ENCODE data around the gene CORO2A.

Gene CORO2A

GRCh38 chr9:98218562-98219363 lies 26.3 kb upstream of the CORO2A start:
- H3K36me3 ChIP-seq (ENCODE audit: control insufficient read depth, insufficient read depth, low read length, severe bottlenecking): peaks cover 20% of the 10 kb centered on the region
- H3K9ac ChIP-seq (ENCODE audit: low read length): no peak overlapping the region
- H3K9me3 ChIP-seq (ENCODE audit: control insufficient read depth, low read length): no peaks in the 10 kb centered on the region
- H3K4me1 ChIP-seq (ENCODE audit: control insufficient read depth, insufficient read depth, low read length): peaks cover 19% of the 10 kb centered on the region
- no peaks in the 10 kb centered on the region for H3K27me3 ChIP-seq (replicated peaks; ENCODE audit: control insufficient read depth, insufficient read depth, low read length)
- H3K4me3 ChIP-seq (ENCODE audit: low read length): no peak overlapping the region
- peak; percentile 44 for DNase-seq (ENCODE audit: low read depth)

- Histone ChIP-seq H3K27me3 (replicated peaks; ENCODE audit: control insufficient read depth, insufficient read depth, low read length) (no peaks in the 10 kb centered on the region), H3K36me3 (ENCODE audit: control insufficient read depth, insufficient read depth, low read length, severe bottlenecking) (peaks cover 25% of the 10 kb centered on the region), H3K9me3 (ENCODE audit: control insufficient read depth, low read length) (no peaks in the 10 kb centered on the region), H3K4me3 (ENCODE audit: low read length) (no peak overlapping the region), H3K9ac (ENCODE audit: low read length) (no peak overlapping the region), H3K4me1 (ENCODE audit: control insufficient read depth, insufficient read depth, low read length) (peaks cover 5% of the 10 kb centered on the region)
- no peak for DNase-seq (ENCODE audit: low read depth)
Observed at GRCh38 chr9:98217255-98217654, 24.8 kb upstream of the CORO2A start.

DNA sequence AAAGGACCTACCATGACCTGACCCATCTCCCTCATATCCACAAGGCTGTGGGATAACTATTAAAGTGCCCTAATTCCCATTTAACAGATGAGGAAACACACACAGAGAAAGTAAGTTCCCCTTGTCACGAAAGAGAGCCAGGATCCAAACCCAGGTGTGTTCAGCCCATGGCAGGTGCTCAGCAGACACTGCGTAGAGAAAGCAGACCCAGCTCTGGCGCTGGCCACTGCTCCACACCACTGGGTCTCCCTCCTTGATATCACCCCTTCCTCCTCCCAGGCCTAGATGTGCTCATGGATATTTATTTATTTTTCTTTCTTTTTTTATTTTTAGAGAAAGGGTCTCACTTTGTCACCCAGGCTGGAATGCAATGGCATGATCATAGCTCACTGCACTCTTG lies 24.0 kb upstream of the CORO2A start:
- Histone ChIP-seq H3K4me3 (ENCODE audit: low read length) (no peak overlapping the region), H3K36me3 (ENCODE audit: control insufficient read depth, insufficient read depth, low read length, severe bottlenecking) (peaks cover 25% of the 10 kb centered on the region), H3K9me3 (ENCODE audit: control insufficient read depth, low read length) (no peaks in the 10 kb centered on the region), H3K27me3 (replicated peaks; ENCODE audit: control insufficient read depth, insufficient read depth, low read length) (no peaks in the 10 kb centered on the region), H3K9ac (ENCODE audit: low read length) (no peak overlapping the region), H3K4me1 (ENCODE audit: control insufficient read depth, insufficient read depth, low read length) (no peaks in the 10 kb centered on the region)
- DNase-seq (ENCODE audit: low read depth): no peak

DNA sequence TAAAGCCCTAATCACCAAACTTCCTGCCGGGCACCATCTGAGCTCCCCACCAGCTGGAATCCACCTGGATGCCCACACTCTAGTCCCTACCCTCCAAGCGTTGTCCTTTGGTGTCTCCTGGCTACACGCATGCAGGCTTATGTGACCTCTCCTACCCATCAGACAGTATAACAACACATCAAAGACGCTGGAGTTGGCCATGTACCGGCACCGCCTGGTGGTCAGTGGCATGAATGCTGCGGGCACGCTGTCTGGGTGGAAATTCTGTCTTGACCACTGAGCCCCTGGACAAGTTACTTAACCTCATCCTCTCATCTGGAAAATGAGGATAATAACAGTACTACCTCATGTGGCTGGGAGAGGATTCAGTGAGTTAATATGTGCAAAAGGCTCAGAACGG lies 23.4 kb upstream of the CORO2A start:
- no peak overlapping the region for H3K9ac ChIP-seq (ENCODE audit: low read length)
- no peaks in the 10 kb centered on the region for H3K27me3 ChIP-seq (replicated peaks; ENCODE audit: control insufficient read depth, insufficient read depth, low read length)
- H3K9me3 ChIP-seq (ENCODE audit: control insufficient read depth, low read length): no peaks in the 10 kb centered on the region
- no peaks in the 10 kb centered on the region for H3K4me1 ChIP-seq (ENCODE audit: control insufficient read depth, insufficient read depth, low read length)
- peaks cover 28% of the 10 kb centered on the region for H3K36me3 ChIP-seq (ENCODE audit: control insufficient read depth, insufficient read depth, low read length, severe bottlenecking)
- no peak for DNase-seq (ENCODE audit: low read depth)
- H3K4me3 ChIP-seq (ENCODE audit: low read length): no peak overlapping the region

DNA sequence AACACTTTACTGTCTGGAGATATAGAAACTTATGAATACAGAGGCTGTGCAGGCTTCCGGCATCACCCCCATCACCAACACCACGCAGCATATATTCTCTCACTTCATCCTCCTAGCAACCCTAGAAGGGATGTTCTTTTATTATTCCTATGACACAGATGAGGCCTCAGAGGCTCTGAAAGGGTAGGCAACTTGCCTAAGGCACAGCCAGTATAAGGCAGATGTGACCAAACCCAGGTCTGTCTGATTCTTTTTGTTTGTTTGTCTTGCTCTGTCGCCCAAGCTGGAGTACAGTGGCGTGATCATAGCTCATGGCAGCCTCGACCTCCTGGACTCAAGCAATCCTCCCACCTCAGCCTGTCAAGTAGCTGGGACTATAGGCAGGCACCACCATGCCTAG lies 22.8 kb upstream of the CORO2A start:
- Histone ChIP-seq H3K4me1 (ENCODE audit: control insufficient read depth, insufficient read depth, low read length) (no peaks in the 10 kb centered on the region), H3K9ac (ENCODE audit: low read length) (no peak overlapping the region), H3K9me3 (ENCODE audit: control insufficient read depth, low read length) (no peaks in the 10 kb centered on the region), H3K4me3 (ENCODE audit: low read length) (no peak overlapping the region), H3K27me3 (replicated peaks; ENCODE audit: control insufficient read depth, insufficient read depth, low read length) (no peaks in the 10 kb centered on the region), H3K36me3 (ENCODE audit: control insufficient read depth, insufficient read depth, low read length, severe bottlenecking) (peaks cover 23% of the 10 kb centered on the region)
- peak; percentile 55 for DNase-seq (ENCODE audit: low read depth)

- no peak for DNase-seq (ENCODE audit: low read depth)
- H3K4me3 ChIP-seq (ENCODE audit: low read length): no peak overlapping the region
Observed at GRCh38 chr9:98214811-98215210, 22.4 kb upstream of the CORO2A start.

DNA sequence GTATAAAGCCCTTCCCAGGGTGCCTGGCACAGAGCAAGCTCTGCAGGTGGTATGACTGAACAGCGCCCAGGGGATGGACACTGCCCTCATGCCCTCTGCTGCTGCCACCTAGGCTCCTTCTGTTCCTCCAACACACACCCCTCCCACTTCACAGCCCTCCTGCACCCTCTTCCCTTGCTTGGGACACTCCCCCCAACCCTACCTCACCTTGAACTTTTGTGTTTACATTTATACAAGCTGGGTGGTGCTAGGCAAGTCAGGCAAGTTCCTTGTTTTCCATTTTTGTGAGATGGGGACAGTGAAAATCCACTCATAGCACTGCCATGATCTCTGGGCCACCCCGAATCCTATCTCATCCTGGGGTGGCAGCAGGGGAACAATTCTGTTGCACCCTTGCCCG lies 18.8 kb upstream of the CORO2A start:
- Histone ChIP-seq H3K4me3 (ENCODE audit: low read length) (no peak overlapping the region), H3K36me3 (ENCODE audit: control insufficient read depth, insufficient read depth, low read length, severe bottlenecking) (peaks cover 26% of the 10 kb centered on the region), H3K9me3 (ENCODE audit: control insufficient read depth, low read length) (no peaks in the 10 kb centered on the region), H3K9ac (ENCODE audit: low read length) (no peak overlapping the region), H3K27me3 (replicated peaks; ENCODE audit: control insufficient read depth, insufficient read depth, low read length) (no peaks in the 10 kb centered on the region), H3K4me1 (ENCODE audit: control insufficient read depth, insufficient read depth, low read length) (no peaks in the 10 kb centered on the region)
- DNase-seq (ENCODE audit: low read depth): no peak

More at GRCh38 chr9:98214811-98215210, 22.4 kb upstream of the CORO2A start:
- no peaks in the 10 kb centered on the region for H3K4me1 ChIP-seq (ENCODE audit: control insufficient read depth, insufficient read depth, low read length)
- H3K9ac ChIP-seq (ENCODE audit: low read length): no peak overlapping the region
- no peaks in the 10 kb centered on the region for H3K9me3 ChIP-seq (ENCODE audit: control insufficient read depth, low read length)
- H3K27me3 ChIP-seq (replicated peaks; ENCODE audit: control insufficient read depth, insufficient read depth, low read length): no peaks in the 10 kb centered on the region
- peaks cover 19% of the 10 kb centered on the region for H3K36me3 ChIP-seq (ENCODE audit: control insufficient read depth, insufficient read depth, low read length, severe bottlenecking)

DNA sequence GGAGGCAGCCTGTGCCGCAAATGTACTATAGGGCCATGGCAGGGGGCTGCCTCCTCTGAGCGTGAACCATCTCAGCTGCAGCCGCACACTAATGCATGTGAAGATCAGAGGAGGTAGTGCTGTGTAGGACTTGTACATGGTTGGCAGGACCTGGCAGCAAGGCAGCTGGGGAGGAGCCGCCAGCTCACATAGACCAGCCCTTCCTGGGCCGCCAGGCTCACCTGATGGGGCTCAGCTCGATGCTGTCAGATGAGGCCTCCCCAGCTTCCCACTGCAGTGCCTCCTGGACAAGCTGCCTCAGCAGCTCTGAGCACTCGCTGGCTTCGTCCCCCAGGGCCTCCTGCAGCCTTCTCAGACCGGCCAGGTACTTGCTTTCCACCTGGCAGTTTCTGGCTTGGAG lies 18.0 kb upstream of the CORO2A start:
- Histone ChIP-seq H3K4me3 (ENCODE audit: low read length) (no peak overlapping the region), H3K9ac (ENCODE audit: low read length) (no peak overlapping the region), H3K4me1 (ENCODE audit: control insufficient read depth, insufficient read depth, low read length) (no peaks in the 10 kb centered on the region), H3K36me3 (ENCODE audit: control insufficient read depth, insufficient read depth, low read length, severe bottlenecking) (peaks cover 26% of the 10 kb centered on the region), H3K9me3 (ENCODE audit: control insufficient read depth, low read length) (no peaks in the 10 kb centered on the region), H3K27me3 (replicated peaks; ENCODE audit: control insufficient read depth, insufficient read depth, low read length) (no peaks in the 10 kb centered on the region)
- no peak for DNase-seq (ENCODE audit: low read depth)

DNA sequence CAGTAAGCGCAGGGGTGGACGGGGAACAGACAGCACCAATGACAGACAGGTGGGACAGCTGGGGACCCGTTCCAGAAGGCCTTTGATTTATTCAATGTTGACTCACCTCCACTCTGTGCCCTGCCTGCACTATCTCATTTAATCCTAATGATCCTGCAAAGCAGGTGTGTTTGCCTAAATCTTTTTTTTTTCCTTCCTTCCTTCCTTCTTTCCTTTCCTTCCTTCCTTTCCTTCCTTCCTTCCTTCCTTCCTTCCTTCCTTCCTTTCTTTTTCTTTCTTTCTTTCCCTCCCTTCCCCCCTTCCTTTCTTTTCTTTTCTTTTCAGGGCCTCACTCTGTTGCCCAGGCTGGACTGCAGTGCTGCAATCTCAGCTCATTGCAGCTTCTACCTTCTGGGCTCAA lies 17.1 kb upstream of the CORO2A start:
- Histone ChIP-seq H3K4me1 (ENCODE audit: control insufficient read depth, insufficient read depth, low read length) (no peaks in the 10 kb centered on the region), H3K9me3 (ENCODE audit: control insufficient read depth, low read length) (no peaks in the 10 kb centered on the region), H3K9ac (ENCODE audit: low read length) (no peak overlapping the region), H3K27me3 (replicated peaks; ENCODE audit: control insufficient read depth, insufficient read depth, low read length) (no peaks in the 10 kb centered on the region), H3K36me3 (ENCODE audit: control insufficient read depth, insufficient read depth, low read length, severe bottlenecking) (peaks cover 26% of the 10 kb centered on the region), H3K4me3 (ENCODE audit: low read length) (no peak overlapping the region)
- no peak for DNase-seq (ENCODE audit: low read depth)

DNA sequence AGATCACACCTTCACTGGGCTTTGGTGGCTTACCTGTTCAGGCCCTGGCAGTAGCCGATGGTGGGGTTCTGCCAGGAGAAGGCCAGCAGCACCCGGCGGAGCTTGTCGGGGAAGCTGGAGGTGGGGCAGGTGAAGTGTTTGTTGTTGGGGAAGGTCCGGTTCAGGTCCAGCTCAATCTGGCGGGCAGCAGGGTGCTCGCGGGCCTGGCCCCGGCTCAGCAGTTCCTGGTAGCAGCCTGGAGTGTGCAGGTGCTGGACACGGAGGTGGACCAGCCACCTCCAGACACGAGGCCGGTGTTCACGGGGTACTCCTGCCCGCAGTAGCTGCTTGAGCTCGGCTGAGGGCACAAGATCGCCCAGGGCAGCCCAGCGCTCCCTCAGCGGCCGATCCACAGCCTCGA lies 16.2 kb upstream of the CORO2A start:
- Histone ChIP-seq H3K4me1 (ENCODE audit: control insufficient read depth, insufficient read depth, low read length) (no peaks in the 10 kb centered on the region), H3K9me3 (ENCODE audit: control insufficient read depth, low read length) (no peaks in the 10 kb centered on the region), H3K9ac (ENCODE audit: low read length) (no peak overlapping the region), H3K27me3 (replicated peaks; ENCODE audit: control insufficient read depth, insufficient read depth, low read length) (no peaks in the 10 kb centered on the region), H3K4me3 (ENCODE audit: low read length) (no peak overlapping the region), H3K36me3 (ENCODE audit: control insufficient read depth, insufficient read depth, low read length, severe bottlenecking) (peaks cover 22% of the 10 kb centered on the region)
- no peak for DNase-seq (ENCODE audit: low read depth)

GRCh38 chr9:98207606-98208005 lies 15.2 kb upstream of the CORO2A start:
- Histone ChIP-seq H3K27me3 (replicated peaks; ENCODE audit: control insufficient read depth, insufficient read depth, low read length) (no peaks in the 10 kb centered on the region), H3K4me1 (ENCODE audit: control insufficient read depth, insufficient read depth, low read length) (no peaks in the 10 kb centered on the region), H3K9me3 (ENCODE audit: control insufficient read depth, low read length) (no peaks in the 10 kb centered on the region), H3K36me3 (ENCODE audit: control insufficient read depth, insufficient read depth, low read length, severe bottlenecking) (peaks cover 18% of the 10 kb centered on the region), H3K9ac (ENCODE audit: low read length) (no peak overlapping the region), H3K4me3 (ENCODE audit: low read length) (no peak overlapping the region)
- DNase-seq (ENCODE audit: low read depth): no peak

DNA sequence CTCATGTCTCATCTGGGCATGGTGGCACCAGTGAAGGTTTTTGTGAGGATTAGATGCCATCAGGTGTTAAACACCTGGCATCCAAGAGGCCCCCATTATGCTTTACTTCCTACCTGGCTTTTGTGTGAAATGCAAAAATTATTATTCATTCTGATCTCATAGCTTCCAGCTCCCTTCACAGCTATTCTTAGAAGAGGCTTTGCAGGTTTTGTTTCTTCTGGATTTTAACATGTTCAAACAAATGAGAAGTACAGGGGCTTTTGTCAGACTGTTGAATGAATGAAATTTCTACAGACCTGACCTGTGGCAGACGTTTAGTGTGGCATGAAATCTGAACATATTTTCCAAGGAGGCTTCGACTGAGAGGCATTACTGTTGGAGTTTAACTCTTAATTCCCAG lies 14.3 kb upstream of the CORO2A start:
- no peaks in the 10 kb centered on the region for H3K27me3 ChIP-seq (replicated peaks; ENCODE audit: control insufficient read depth, insufficient read depth, low read length)
- no peaks in the 10 kb centered on the region for H3K4me1 ChIP-seq (ENCODE audit: control insufficient read depth, insufficient read depth, low read length)
- H3K36me3 ChIP-seq (ENCODE audit: control insufficient read depth, insufficient read depth, low read length, severe bottlenecking): peaks cover 18% of the 10 kb centered on the region
- no peak overlapping the region for H3K9ac ChIP-seq (ENCODE audit: low read length)
- DNase-seq (ENCODE audit: low read depth): no peak
- H3K4me3 ChIP-seq (ENCODE audit: low read length): no peak overlapping the region
- H3K9me3 ChIP-seq (ENCODE audit: control insufficient read depth, low read length): no peaks in the 10 kb centered on the region

Measured in adipocyte (in vitro differentiated cells).